ENCODE measurements around the gene CLPSL2.

DNA sequence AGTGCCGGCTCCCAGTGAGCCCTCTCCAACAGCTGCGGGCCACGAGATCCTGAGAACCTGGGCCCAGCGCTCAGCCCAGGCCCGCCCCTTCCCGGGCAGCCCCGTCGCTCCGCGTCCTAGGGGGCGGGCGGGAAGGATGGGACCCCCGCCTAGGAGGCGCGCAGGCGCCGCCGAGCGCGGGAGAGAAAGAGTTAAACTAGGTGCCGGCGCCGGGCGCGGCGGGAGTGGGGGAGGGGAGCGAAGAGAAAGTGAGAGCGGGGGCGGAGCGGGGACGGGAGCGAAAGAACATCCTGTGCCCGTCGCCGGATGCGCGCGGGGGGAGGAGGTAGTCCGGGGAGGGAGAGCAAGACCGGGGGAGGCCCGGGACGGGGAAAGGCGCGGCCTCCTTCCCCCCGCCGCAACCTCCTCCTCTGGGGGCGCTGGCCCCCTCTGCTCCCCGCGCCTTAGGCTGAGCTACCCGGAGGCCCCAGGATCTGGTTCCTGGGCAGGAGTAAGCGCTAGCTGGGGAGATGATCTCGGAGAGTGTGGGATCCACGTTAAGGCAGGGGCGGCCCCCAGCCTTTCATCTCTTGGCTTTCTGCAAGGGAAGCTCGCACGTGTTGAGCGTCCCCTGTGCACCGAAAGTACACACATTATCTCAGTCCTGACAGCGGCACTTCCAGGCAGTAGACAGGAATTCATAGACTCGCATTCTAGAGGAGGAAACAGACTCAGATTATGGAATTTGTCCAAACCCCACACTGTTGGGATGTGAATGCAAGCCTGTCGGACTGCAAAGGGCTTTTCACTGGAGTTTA is 44.5 kb upstream of the CLPSL2 start:
- TF ChIP-seq POLR2AphosphoS5 (IDR thresholded peaks at IDR 0.05; ENCODE audit: borderline replicate concordance, low read depth, low read length) (peak; percentile 65), EZH2 (IDR thresholded peaks at IDR 0.05) (no peak)

Data from SK-N-MC (cell line).